ENCODE measurements around the gene RABAC1.

- TF ChIP-seq CTCF (IDR thresholded peaks at IDR 0.05; ENCODE audit: low read length) (no peak), EZH2 (IDR thresholded peaks at IDR 0.05; ENCODE audit: borderline replicate concordance, low read length) (no peak)
These were observed 50.2 kb downstream of the RABAC1 start for GRCh38 chr19:41908724-41909464.

All from OCI-LY1 (cell line).